Measurements from ENCODE around the gene CPT1A. TPM values are rescaled to one million over a fixed set of nuclear protein-coding genes. Genes with fewer than 3 reads are reported as not detected.

Gene CPT1A
- total RNA-seq, 1 experiment from 2014 or later = 43.6 TPM

DNA sequence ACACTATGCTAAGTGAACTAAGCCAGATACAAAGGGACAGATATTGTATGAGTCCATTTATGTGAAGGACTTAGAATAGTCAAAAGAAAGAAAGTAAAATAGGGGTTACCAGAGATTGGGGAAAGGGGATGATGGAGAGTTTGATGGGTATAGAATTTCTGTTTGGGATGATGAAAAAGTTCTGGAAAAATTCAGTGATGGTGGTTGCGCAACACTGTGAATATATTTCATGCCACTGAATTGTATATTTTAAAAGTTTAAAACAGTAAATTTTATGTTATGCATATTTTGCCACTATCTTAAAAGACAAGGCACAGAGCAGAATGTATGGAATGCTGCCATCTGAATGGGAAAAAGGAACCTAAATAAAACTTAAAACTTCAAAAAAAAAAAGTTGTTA lies 119.6 kb downstream of the CPT1A start:
- peaks cover 12% of the 10 kb centered on the region; the same call in 1 of the 2 replicates for H3K9me3 ChIP-seq
- H3K27me3 ChIP-seq = peaks cover 31% of the 10 kb centered on the region

GRCh38 chr11:68721075-68721474 lies 120.6 kb downstream of the CPT1A start:
- no peak for DNase-seq
- peaks cover 29% of the 10 kb centered on the region for H3K27me3 ChIP-seq

More for the DNA sequence above, 119.6 kb downstream of the CPT1A start:
- H3K36me3 ChIP-seq = no peaks in the 10 kb centered on the region
- H3K4me3 ChIP-seq = no peak overlapping the region
- no peak for DNase-seq

GRCh38 chr11:68715456-68716122 lies 126.1 kb downstream of the CPT1A start:
- Histone ChIP-seq H3K36me3 (no peaks in the 10 kb centered on the region), H3K9me3 (peaks cover 10% of the 10 kb centered on the region; the same call in 1 of the 2 replicates), H3K4me3 (no peak overlapping the region), H3K27me3 (no peaks in the 10 kb centered on the region)
- no peak for DNase-seq

More at GRCh38 chr11:68721075-68721474, 120.6 kb downstream of the CPT1A start:
- Histone ChIP-seq H3K36me3 (no peaks in the 10 kb centered on the region), H3K4me3 (no peak overlapping the region), H3K9me3 (peaks cover 12% of the 10 kb centered on the region; the same call in 1 of the 2 replicates)

- Histone ChIP-seq H3K4me3 (no peak overlapping the region), H3K27me3 (no peaks in the 10 kb centered on the region), H3K36me3 (no peaks in the 10 kb centered on the region), H3K9me3 (peaks cover 2% of the 10 kb centered on the region; the same call in 1 of the 2 replicates)
- no peak for DNase-seq
These were observed 127.5 kb downstream of the CPT1A start for GRCh38 chr11:68714060-68714856.

- Histone ChIP-seq H3K27me3 (no peaks in the 10 kb centered on the region), H3K9me3 (no peaks in the 10 kb centered on the region), H3K4me3 (no peak overlapping the region), H3K36me3 (no peaks in the 10 kb centered on the region)
- no peak for DNase-seq
These were observed 130.6 kb downstream of the CPT1A start for GRCh38 chr11:68711114-68711513.

GRCh38 chr11:68710409-68710808 lies 131.3 kb downstream of the CPT1A start:
- Histone ChIP-seq H3K36me3 (no peaks in the 10 kb centered on the region), H3K9me3 (no peaks in the 10 kb centered on the region), H3K27me3 (no peaks in the 10 kb centered on the region), H3K4me3 (no peak overlapping the region)
- DNase-seq = no peak

- no peak for DNase-seq
- Histone ChIP-seq H3K9me3 (no peaks in the 10 kb centered on the region), H3K4me3 (no peak overlapping the region), H3K36me3 (no peaks in the 10 kb centered on the region), H3K27me3 (no peaks in the 10 kb centered on the region)
These were observed 132.7 kb downstream of the CPT1A start for GRCh38 chr11:68709062-68709461.

GRCh38 chr11:68707527-68707926 lies 134.2 kb downstream of the CPT1A start:
- no peaks in the 10 kb centered on the region for H3K27me3 ChIP-seq
- no peak for DNase-seq
- H3K4me3 ChIP-seq = no peak overlapping the region
- no peaks in the 10 kb centered on the region for H3K9me3 ChIP-seq
- no peaks in the 10 kb centered on the region for H3K36me3 ChIP-seq

DNA sequence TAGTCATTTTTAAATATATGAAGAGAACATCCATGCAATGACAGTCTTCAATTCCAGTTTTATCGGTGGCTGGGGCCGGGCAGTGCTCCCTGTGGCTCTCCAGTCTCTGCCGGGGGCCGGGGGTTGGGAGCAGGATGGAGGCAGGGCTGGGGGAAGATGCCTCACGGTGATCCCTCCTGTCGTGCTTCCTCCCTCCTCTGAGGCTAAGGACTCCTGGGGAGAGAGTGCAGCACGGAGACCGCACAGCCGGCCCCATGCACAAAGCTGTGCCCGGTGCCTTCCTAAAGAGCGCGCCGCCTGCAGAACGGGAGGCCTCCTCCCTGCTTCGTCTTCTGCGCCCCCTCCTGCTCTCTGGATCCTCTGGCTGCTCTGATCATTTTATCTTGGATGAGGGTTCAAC lies 136.8 kb downstream of the CPT1A start:
- H3K36me3 ChIP-seq = no peaks in the 10 kb centered on the region
- peaks cover 4% of the 10 kb centered on the region; the same call in 1 of the 2 replicates for H3K27me3 ChIP-seq
- no peaks in the 10 kb centered on the region for H3K9me3 ChIP-seq
- H3K4me3 ChIP-seq = no peak overlapping the region
- DNase-seq = peak; percentile 28

Other genes with a start within 250 kb of the CPT1A start
- 4.8 TPM in 1 of 2 replicates, not detected in the other for gene GAL, start 157.4 kb downstream of the CPT1A start, total RNA-seq (2014; rRNA removed; shearing (Covaris generic); ENCODE audit: low replicate concordance)
- gene TESMIN, start 90.4 kb downstream of the CPT1A start, total RNA-seq (2014; rRNA removed; shearing (Covaris generic); ENCODE audit: low replicate concordance) = not detected in 2 replicates
- 83.1 and 138 TPM in 2 replicates for gene MRPL21, start 61.9 kb upstream of the CPT1A start, total RNA-seq (2014; rRNA removed; shearing (Covaris generic); ENCODE audit: low replicate concordance)
- 7.8 and 15.6 TPM in 2 replicates for gene IGHMBP2, start 62.0 kb upstream of the CPT1A start, total RNA-seq (2014; rRNA removed; shearing (Covaris generic); ENCODE audit: low replicate concordance)
- not detected in 2 replicates for gene MRGPRD, start 139.1 kb upstream of the CPT1A start, total RNA-seq (2014; rRNA removed; shearing (Covaris generic); ENCODE audit: low replicate concordance)
- gene MRGPRF, start 171.3 kb upstream of the CPT1A start, total RNA-seq (2014; rRNA removed; shearing (Covaris generic); ENCODE audit: low replicate concordance) = 2.0 TPM in 1 of 2 replicates, not detected in the other
- 2.4 and 5.4 TPM in 2 replicates for gene TPCN2, start 207.0 kb upstream of the CPT1A start, total RNA-seq (2014; rRNA removed; shearing (Covaris generic); ENCODE audit: low replicate concordance)